HG02588 (cell line): ENCODE measurements around the gene ASIC2.

Source experiments
- ATAC-seq: cut with Tn5 transposase; IDR thresholded peaks from one replicate; pipeline ENCODE4 v1.9.1; 2021; ENCODE audit warnings: mild to moderate bottlenecking, moderate library complexity; ENCODE audit not compliant: unreplicated experiment

ASIC2 gene

GRCh38 chr17:33290253-33290652, 2.8 kb downstream of the ASIC2 start:
- ATAC-seq = no peak

DNA sequence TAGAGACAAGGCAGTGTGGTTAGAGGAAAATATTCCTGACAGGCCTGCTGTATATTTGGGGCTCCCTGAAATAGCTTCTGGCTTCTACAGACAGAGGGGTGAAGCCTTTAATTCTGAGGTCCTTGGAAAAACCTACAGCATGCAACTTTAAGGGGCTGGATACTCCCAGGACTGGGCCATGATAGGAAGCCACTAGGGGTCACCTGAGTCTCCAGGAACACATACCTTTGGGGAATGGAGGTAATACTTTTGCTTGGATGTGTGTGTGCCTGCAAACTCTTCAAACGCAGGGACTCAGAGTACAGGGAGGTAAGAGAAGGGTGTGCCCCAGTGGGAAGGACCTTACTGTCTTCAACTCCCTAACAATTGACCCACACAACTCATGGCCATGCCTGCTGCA, 4.1 kb downstream of the ASIC2 start:
- no peak for ATAC-seq

GRCh38 chr17:33287096-33287725, 5.9 kb downstream of the ASIC2 start:
- no peak for ATAC-seq

GRCh38 chr17:33285413-33285812, 7.7 kb downstream of the ASIC2 start:
- no peak for ATAC-seq

GRCh38 chr17:33284022-33284421, 9.1 kb downstream of the ASIC2 start:
- no peak for ATAC-seq

- ATAC-seq = no peak
These were observed 12.7 kb downstream of the ASIC2 start for GRCh38 chr17:33280162-33280943.

DNA sequence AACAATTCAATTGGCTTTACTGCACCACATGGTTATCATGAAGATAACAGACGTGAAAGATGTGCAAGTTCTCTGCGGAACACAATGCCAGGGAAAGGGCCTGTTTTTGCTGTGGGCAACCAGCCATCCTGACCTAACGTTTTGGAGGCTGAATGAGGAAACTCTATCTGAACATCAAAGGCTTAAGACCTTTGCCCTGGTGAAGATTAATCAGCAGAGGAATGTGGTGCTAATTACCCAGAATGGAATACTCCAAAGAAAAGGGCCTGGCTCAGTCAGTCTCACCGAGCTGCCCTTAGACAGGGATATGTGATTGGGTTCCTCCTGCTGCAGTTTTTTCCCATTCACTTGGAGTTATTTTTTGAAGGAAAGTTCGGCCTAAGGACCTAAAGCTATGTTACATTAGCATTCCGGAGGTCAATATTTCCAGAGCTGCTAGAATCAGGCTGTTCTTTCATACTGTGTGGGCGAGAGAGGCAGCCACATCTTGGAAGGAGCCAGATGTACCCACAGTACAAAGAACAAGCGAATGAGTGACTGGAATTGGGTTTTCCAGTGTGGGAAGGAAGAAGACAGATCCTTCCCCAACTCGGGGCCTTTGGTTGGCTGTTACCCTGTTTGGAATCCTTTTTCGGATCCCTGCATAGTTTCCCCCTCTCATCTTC, 15.5 kb downstream of the ASIC2 start:
- ATAC-seq = no peak

GRCh38 chr17:33273743-33274410, 19.2 kb downstream of the ASIC2 start:
- ATAC-seq = no peak

GRCh38 chr17:33273271-33273670, 19.8 kb downstream of the ASIC2 start:
- ATAC-seq = no peak

DNA sequence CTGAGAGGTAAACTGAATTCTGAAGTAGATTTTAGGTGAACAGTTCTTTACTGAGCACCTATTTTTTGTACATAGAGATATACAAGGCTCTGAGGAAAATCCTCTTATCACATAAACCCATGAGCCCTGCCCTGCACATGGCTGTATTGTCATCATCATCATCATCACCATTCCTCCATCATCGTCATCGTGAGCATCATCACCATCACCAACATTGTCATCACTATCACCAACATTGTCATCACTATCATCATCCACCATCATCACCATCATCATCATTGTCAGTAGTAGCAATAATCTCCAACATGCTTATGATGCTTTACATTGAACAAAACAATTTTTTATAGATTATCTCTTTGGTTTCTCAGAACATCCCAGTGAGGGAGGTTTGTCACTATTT, 20.7 kb downstream of the ASIC2 start:
- ATAC-seq = no peak

DNA sequence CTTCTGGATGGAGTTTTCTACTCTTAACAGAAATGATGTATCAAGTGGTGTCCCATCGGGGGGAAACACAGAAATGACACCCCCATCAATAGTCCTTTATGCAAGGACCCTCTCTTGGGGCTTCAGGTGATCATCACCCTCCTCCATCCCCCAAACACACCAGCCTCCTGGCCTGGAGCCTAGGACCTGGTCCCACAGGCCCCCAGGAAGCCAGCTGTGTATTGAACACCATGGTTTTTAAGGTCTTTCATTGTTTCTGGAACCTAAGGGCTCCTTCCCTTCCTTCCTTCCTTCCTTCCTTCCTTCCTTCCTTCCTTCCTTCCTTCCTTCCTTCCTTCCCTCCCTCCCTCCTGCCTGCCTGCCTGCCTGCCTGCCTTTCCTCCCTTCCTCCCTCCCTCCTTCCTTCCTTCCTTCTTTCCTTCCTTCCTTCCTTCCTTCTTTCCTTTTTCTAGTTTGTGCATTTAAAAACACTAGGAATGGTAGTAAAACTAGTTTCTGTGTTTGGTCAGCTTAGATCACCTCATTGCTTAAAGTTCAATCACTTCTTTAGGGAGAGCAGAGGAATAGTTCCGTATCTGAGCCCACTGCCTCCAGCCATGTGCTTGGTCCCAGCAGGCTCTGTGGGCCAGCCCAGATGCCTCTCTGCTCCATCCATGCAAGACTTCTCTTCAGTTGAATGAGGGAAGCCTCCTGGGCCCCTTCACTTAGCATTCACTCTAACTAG, 23.6 kb downstream of the ASIC2 start:
- no peak for ATAC-seq

- ATAC-seq = no peak
These were observed 25.1 kb downstream of the ASIC2 start for GRCh38 chr17:33267851-33268548.

DNA sequence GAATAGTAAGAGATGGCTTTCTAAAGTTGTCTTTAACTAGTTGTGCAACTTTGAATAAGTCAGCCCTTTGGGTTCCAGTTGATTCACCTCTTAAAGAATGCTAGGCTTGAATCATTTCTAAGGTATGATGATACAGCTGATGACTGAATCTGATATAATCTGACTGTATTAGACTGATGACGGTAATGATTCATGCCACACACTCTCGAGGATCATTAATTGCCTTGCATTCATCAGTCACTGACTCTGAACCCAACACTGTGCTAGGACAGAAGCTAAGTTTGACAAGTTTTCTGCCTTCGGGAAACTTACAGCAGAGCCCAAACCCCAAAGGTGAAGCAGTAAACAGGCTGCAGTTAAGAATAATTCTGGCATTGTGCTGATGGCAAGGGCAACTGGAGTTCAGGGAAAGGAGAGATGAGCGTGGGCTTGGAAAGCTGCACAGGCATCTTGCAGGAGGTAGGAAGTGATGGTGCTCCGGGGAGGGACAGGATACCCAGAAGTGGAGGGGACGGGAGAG, 25.8 kb downstream of the ASIC2 start:
- ATAC-seq = no peak

DNA sequence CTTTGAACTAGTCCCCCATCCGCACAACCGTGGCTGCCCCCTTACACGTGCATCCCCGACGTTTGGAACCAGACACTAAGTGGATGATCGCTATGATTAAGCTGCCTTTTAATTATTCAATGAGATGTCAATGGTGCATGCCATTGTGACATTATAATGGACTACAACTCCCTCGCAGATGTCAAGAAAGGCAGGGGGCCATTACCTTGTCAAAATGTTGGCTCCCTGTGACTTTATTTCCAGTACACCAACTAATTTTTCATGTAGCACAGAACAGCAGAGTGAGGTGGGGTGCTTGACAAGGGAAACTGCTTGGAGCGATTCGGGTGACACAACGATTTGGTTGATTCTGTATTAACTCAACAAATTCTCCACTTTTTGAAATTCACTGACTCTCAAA, 26.5 kb downstream of the ASIC2 start:
- no peak for ATAC-seq

DNA sequence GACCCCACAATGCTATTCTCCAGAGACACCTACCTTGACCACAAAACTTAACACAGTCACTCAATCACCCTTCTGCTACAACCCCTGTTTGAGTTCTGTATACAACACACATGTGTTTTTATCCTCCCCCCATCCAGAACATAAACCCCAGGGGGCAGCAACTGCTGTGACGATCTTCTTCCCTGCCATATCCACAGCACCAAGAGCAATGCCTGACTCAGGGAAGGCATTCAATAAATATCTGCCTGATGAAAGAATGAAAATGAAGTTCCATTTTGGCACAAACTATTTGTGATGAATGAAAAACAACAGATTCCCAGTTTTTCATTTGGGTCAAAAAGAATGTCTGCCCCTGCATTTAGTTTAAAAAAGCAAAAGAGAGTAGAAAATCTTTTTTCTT, 27.0 kb downstream of the ASIC2 start:
- ATAC-seq = no peak

- ATAC-seq = no peak
These were observed 29.7 kb downstream of the ASIC2 start for GRCh38 chr17:33263396-33263795.

DNA sequence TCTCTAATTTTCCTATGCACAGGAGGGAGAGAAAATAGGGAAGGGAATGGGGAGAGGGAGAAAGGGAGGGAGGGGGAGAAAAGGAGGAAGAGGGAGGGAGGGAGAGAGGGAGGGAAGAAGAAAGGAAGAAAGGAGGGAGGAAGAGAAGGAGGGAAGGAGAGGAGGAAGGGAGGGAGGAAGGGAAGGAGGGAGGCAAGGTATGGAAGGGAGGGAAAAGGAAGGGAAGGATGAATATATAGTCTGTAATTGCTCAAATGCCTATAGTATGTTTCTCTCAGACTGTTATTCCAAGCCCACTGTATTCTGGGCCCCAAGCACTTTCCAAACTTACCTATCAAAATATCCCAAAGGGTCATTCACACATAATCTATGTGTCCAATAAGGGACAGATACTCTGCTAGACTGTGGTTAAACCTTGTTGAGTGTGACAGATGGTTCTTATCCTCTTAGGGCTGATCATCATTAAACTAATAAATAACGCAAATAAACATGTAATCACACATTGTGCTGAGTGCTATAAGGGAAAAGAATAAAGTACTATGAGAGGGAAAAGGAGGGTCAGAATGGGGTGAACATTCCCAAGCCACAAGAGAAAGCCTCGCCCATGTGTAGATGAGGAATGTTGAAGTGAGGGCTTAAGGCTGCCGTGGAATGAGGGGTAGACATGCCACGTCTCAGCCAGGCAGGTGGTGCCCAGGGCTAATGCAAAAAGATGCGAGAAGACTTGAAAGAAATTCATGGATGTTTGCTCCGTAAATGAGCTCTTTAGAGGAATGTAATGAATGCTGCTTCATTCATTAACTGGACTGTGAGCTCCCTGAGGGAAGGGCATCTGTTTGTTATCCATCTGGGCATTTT, 30.6 kb downstream of the ASIC2 start:
- ATAC-seq = no peak

- no peak for ATAC-seq
These were observed 31.3 kb downstream of the ASIC2 start for GRCh38 chr17:33261820-33262219.

GRCh38 chr17:33260638-33261037, 32.5 kb downstream of the ASIC2 start:
- no peak for ATAC-seq
